GM12874 (cell line): ENCODE measurements around the gene HLA-DMA.

Experiments used
- TF ChIP-seq, protein P1 (sequence below): IDR thresholded peaks from 2 replicates; pipeline ENCODE4 v1.5.1; 2011; ENCODE audit warnings: low read depth, mild to moderate bottlenecking, control low read depth, low read length, moderate library complexity; ENCODE audit not compliant: insufficient read depth

HLA-DMA gene

DNA sequence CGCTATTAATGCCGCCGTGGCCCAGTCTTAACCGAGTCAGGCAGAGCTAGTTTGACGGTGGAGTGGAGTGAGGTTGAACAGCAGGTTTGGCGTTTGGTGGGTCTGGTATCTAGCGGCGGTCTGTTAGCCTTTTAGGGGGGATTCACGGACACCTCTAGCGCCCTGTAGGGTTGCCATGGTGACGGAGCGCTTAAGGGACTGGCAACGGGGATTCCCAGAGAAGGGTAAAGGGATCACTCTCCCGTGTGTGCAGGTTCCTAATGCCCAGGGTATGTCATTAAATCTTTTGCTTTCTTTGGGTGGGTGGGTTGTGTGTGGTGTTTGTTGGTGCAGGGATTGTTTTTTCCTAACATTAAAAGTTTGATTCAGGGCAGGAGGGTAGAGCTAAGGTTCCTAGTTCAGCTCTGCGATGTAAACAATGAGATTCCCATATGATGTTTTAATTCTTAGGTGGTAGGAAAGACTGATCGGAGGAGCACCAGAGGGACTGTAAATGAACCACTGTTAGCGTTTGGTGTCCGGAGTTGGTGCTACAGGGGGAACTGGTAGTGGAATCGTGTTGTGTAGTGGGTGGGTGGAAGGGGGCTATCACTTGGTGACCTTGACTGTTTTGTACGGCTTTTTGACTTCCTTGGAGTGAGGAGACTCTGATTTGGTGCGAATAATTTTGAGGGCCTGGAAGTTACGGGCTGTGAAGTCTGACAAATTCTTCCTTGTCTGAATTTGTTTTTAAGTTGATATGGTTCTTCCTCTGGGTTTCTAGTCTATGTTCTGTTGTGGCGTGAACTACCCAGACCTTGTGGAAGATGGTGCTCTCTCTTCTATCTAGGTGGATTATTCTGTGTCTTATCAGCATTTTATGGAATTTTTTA, 20.5 kb upstream of the HLA-DMA start:
- TF ChIP-seq, protein P1, sequence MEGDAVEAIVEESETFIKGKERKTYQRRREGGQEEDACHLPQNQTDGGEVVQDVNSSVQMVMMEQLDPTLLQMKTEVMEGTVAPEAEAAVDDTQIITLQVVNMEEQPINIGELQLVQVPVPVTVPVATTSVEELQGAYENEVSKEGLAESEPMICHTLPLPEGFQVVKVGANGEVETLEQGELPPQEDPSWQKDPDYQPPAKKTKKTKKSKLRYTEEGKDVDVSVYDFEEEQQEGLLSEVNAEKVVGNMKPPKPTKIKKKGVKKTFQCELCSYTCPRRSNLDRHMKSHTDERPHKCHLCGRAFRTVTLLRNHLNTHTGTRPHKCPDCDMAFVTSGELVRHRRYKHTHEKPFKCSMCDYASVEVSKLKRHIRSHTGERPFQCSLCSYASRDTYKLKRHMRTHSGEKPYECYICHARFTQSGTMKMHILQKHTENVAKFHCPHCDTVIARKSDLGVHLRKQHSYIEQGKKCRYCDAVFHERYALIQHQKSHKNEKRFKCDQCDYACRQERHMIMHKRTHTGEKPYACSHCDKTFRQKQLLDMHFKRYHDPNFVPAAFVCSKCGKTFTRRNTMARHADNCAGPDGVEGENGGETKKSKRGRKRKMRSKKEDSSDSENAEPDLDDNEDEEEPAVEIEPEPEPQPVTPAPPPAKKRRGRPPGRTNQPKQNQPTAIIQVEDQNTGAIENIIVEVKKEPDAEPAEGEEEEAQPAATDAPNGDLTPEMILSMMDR = no peak

- TF ChIP-seq, protein P1 = no peak
These were observed 19.7 kb upstream of the HLA-DMA start for GRCh38 chr6:32972353-32973143.

GRCh38 chr6:32971581-32972352, 18.9 kb upstream of the HLA-DMA start:
- TF ChIP-seq, protein P1 = no peak

- TF ChIP-seq, protein P1 = no peak
These were observed 18.3 kb upstream of the HLA-DMA start for GRCh38 chr6:32971242-32971580.

- TF ChIP-seq, protein P1 = no peak
These were observed 17.7 kb upstream of the HLA-DMA start for GRCh38 chr6:32970413-32971241.

- TF ChIP-seq, protein P1 = peak; percentile 31; the same call in 1 of the 2 replicates
These were observed 17.0 kb upstream of the HLA-DMA start for GRCh38 chr6:32969685-32970412.
